IMR-90 (cell line): ENCODE results near the gene HOXB6. TPM values are rescaled to one million over a fixed set of nuclear protein-coding genes. Genes with fewer than 3 reads are reported as not detected.
A peak's percentile ranks its signal among the peaks of the same experiment; 100 is the strongest.

Source experiments
- ATAC-seq: fragments of 200-7000 bp; cut with Tn5 transposase; 2 replicates; pipeline ENCODE4 v1.9.1; 2020; ENCODE audit warnings: low read depth, mild to moderate bottlenecking, moderate library complexity
- BruUV-seq: library from RNA; stranded (reverse); fragments of 400-500 nt; replicated peaks from 2 replicates; lab custom pipeline; 2021; lab: Mats Ljungman, UMichigan
- CTCF ChIA-PET: fragments of 300-600 bp; formaldehyde crosslinking; extraction: SDS; loops from one replicate; lab custom pipeline; 2021; ENCODE audit warnings: antibody characterized with exemption; lab: Yijun Ruan, JAX
- POLR2A ChIA-PET: fragments of 300-600 bp; sonication (Branson Sonifier 250); formaldehyde crosslinking; loops from one replicate; lab custom pipeline; 2022; ENCODE audit warnings: antibody characterized with exemption; ENCODE audit not compliant: unreplicated experiment; lab: Charles Lee
- DNase-seq: peaks from one replicate; pipeline ENCODE4 v3.0.0; 2013
- H2AFZ ChIP-seq: replicated peaks from 2 replicates; pipeline ENCODE3; 2013; ENCODE audit warnings: low read length, mild to moderate bottlenecking; ENCODE audit not compliant: poor library complexity
- H2AK5ac ChIP-seq: 2 replicates; pipeline ENCODE4 v1.6.1; 2013; ENCODE audit warnings: low read depth, low read length, inconsistent platforms
- H2AK9ac ChIP-seq: replicated peaks from 2 replicates; pipeline ENCODE3; 2013; ENCODE audit warnings: mild to moderate bottlenecking, low read depth, low read length, moderate library complexity; ENCODE audit not compliant: poor library complexity
- H2BK120ac ChIP-seq: 2 replicates; pipeline ENCODE4 v1.6.1; 2013; ENCODE audit warnings: low read depth, low read length, inconsistent platforms
- H2BK15ac ChIP-seq: 3 replicates; pipeline ENCODE4 v1.6.1; 2013; ENCODE audit warnings: low read depth, low read length, inconsistent platforms
- H2BK20ac ChIP-seq: 2 replicates; pipeline ENCODE4 v1.6.1; 2013; ENCODE audit warnings: low read depth, mild to moderate bottlenecking, inconsistent platforms, low read length, moderate library complexity
- H2BK5ac ChIP-seq: 2 replicates; pipeline ENCODE4 v1.6.1; 2013; ENCODE audit warnings: mild to moderate bottlenecking, low read depth, low read length, inconsistent platforms; ENCODE audit not compliant: poor library complexity, severe bottlenecking
- H3K14ac ChIP-seq: replicated peaks from 2 replicates; pipeline ENCODE4 v1.6.1; 2013; ENCODE audit warnings: low read depth, low read length, inconsistent platforms
- H3K18ac ChIP-seq: 2 replicates; pipeline ENCODE4 v1.6.1; 2013; ENCODE audit warnings: low read depth, low read length, control low read depth
- H3K23ac ChIP-seq: 2 replicates; pipeline ENCODE4 v1.6.1; 2013; ENCODE audit warnings: low read depth, low read length, inconsistent platforms
- H3K27ac ChIP-seq: 2 replicates; pipeline ENCODE4 v1.5.1; 2013; ENCODE audit warnings: mild to moderate bottlenecking, control low read depth, low read length; ENCODE audit not compliant: insufficient read depth
- H3K27me3 ChIP-seq: 2 replicates; pipeline ENCODE4 v1.6.1; 2013; ENCODE audit warnings: low read length; ENCODE audit not compliant: control insufficient read depth, insufficient read depth
- H3K36me3 ChIP-seq: 2 replicates; pipeline ENCODE4 v1.6.1; 2013; ENCODE audit warnings: low read length, mixed read lengths; ENCODE audit not compliant: control insufficient read depth, insufficient read depth
- H3K4ac ChIP-seq: 2 replicates; pipeline ENCODE4 v1.6.1; 2013; ENCODE audit warnings: low read depth, low read length, inconsistent platforms
- H3K4me1 ChIP-seq: 2 replicates; pipeline ENCODE4 v1.6.1; 2013; ENCODE audit warnings: low read length, mixed read lengths; ENCODE audit not compliant: control insufficient read depth, insufficient read depth
- H3K4me2 ChIP-seq: 2 replicates; pipeline ENCODE4 v1.6.1; 2013; ENCODE audit warnings: low read depth, mild to moderate bottlenecking, control low read depth, low read length, moderate library complexity
- H3K4me3 ChIP-seq: 2 replicates; pipeline ENCODE4 v1.5.1; 2013; ENCODE audit warnings: low read depth, mild to moderate bottlenecking, control low read depth, low read length, moderate library complexity; ENCODE audit not compliant: insufficient read depth
- H3K56ac ChIP-seq: 2 replicates; pipeline ENCODE4 v1.6.1; 2013; ENCODE audit warnings: low read length, inconsistent platforms; ENCODE audit not compliant: insufficient read depth; ENCODE audit errors: extremely low read depth
- H3K79me1 ChIP-seq, 2 experiments: 2 replicates each; pipeline ENCODE4 v1.6.1; 2013; ENCODE audit warnings: low read length in 2 of 2, inconsistent platforms in 1 of 2, low read depth in 1 of 2
- H3K9ac ChIP-seq: 2 replicates; pipeline ENCODE4 v1.6.1; 2013; ENCODE audit warnings: low read depth, low read length, control low read depth
- H3K9me1 ChIP-seq: 2 replicates; pipeline ENCODE4 v1.6.1; 2013; ENCODE audit warnings: low read length, inconsistent platforms; ENCODE audit not compliant: insufficient read depth
- H3K9me3 ChIP-seq: 2 replicates; pipeline ENCODE4 v1.6.1; 2013; ENCODE audit warnings: low read length; ENCODE audit not compliant: control insufficient read depth, insufficient read depth
- H4K20me1 ChIP-seq: 2 replicates; pipeline ENCODE4 v1.6.1; 2013; ENCODE audit warnings: low read length, inconsistent platforms; ENCODE audit not compliant: insufficient read depth
- H4K5ac ChIP-seq: 2 replicates; pipeline ENCODE4 v1.6.1; 2013; ENCODE audit warnings: mild to moderate bottlenecking, low read depth, low read length, control low read depth
- H4K8ac ChIP-seq, 2 experiments: 2 replicates each; pipeline ENCODE4 v1.6.1; 2013; ENCODE audit warnings: low read depth in 2 of 2, low read length in 2 of 2, control low read depth in 1 of 2, inconsistent platforms in 1 of 2
- H4K91ac ChIP-seq: 2 replicates; pipeline ENCODE4 v1.6.1; 2013; ENCODE audit warnings: low read depth, low read length, inconsistent platforms; ENCODE audit not compliant: insufficient read depth
- CHD1 ChIP-seq: IDR thresholded peaks from 2 replicates; pipeline ENCODE4 v1.6.1; 2012; ENCODE audit warnings: low read depth, low read length, improper control_type of control experiment
- USF2 ChIP-seq: fragments of 150-350 bp; IDR thresholded peaks from 2 replicates; pipeline ENCODE4 v1.6.1; 2017; ENCODE audit warnings: mild to moderate bottlenecking, antibody characterized with exemption, low read length, low read depth
- WGBS, 2 experiments: methylation state at CpG; one replicate each; pipeline versions ENCODE4 v1.1.5 to v1.1.7; 2013; ENCODE audit warnings: missing lambda C conversion rate in 2 of 2; ENCODE audit not compliant: insufficient read length in 1 of 2; ENCODE audit errors: extremely low coverage in 2 of 2; 5-methylcytosine and 5-hydroxymethylcytosine counted together
- dilution Hi-C: fragments of 300-500 bp; cut with HindIII; formaldehyde crosslinking; loops from one replicate; pipeline ENCODE4 v1.14.3; 2018; ENCODE audit warnings: low sequenced_read_pairs; ENCODE audit not compliant: unreplicated experiment
- in situ Hi-C: fragments of 300-500 bp; cut with MboI; formaldehyde crosslinking; loops from 3 replicates; pipeline ENCODE4 v1.14.3; 2019; ENCODE audit warnings: low sequenced_read_pairs, inconsistent platforms, mixed read lengths
- intact Hi-C: fragments of 100-400 bp; cut with micrococcal nuclease; formaldehyde crosslinking; loops from 2 replicates; pipeline ENCODE4 v1.10.0; 2022
- polyA plus RNA-seq, 3 experiments: library from polyadenylated mRNA; depleted of rRNA; stranded (reverse); fragments of >200 nt; gene quantifications; 2 replicates each; pipeline ENCODE4 v1.2.3, GENCODE V29; 2012; ENCODE audit warnings: low replicate concordance in 1 of 3
- total RNA-seq: library from RNA; depleted of rRNA; stranded (reverse); fragments of >200 nt; gene quantifications from 2 replicates; pipeline ENCODE4 v1.2.3, GENCODE V29; 2012

HOXB6 gene
- total and polyA plus RNA-seq, 2 of the 4 experiments (the other 2 are of a cell fraction) = 11.1 to 42.2 TPM

GRCh38 chr17:48577946-48578615 lies 26.7 kb downstream of the HOXB6 start, which contains the start of gene HOXB4:
Gene HOXB4, minus strand, starts transcription at chr17:48578350. Its CDS starts 31 bp downstream, at chr17:48578319.
- H3K4ac ChIP-seq = peak within 1 kb of the TSS; percentile 97
- H2BK20ac ChIP-seq = peak within 1 kb of the TSS; percentile 61
- H3K9me3 ChIP-seq = no peaks in the 10 kb centered on the region
- peak within 1 kb of the TSS; percentile 93 for H4K91ac ChIP-seq
- H3K27ac ChIP-seq = peak within 1 kb of the TSS; percentile 99
- no peaks in the 10 kb centered on the region for H3K79me1 ChIP-seq
- WGBS, 2 experiments = 0% methylated on average over 14 of the region's 58 CpGs; no CpG with 5 or more reads in 1 of the 2 experiments
- H3K18ac ChIP-seq = peak within 1 kb of the TSS; percentile 93
- no peaks in the 10 kb centered on the region for H3K9me1 ChIP-seq
- peaks cover 9% of the 10 kb centered on the region for H3K4me1 ChIP-seq
- H3K4me3 ChIP-seq = peak within 1 kb of the TSS; percentile 69
- peak within 1 kb of the TSS; percentile 99 for H3K56ac ChIP-seq
- H4K5ac ChIP-seq = peak within 1 kb of the TSS; percentile 93
- H2AK5ac ChIP-seq = peak within 1 kb of the TSS; percentile 87
- peak within 1 kb of the TSS; percentile 97 for H3K14ac ChIP-seq
- ChIA-PET POLR2A (interaction anchor here (0.5 to 1.7 kb wide), 2 partner anchors 31 to 43 kb away, joined by 4 to 7 read pairs; no protein-coding TSS in a partner anchor), CTCF (interaction anchor here (0.6 to 0.7 kb wide), 2 partner anchors 121 to 246 kb away, joined by 3 to 6 read pairs; no protein-coding TSS in a partner anchor)
- peak within 1 kb of the TSS; percentile 100 for H3K23ac ChIP-seq
- BruUV-seq = no TSS peak
- DNase-seq = peak; percentile 88
- in situ Hi-C loops (no loop called here), dilution Hi-C loops (no loop called here), intact Hi-C loops (no loop called here)
- peak within 1 kb of the TSS; percentile 90 for H2AK9ac ChIP-seq
- peak within 1 kb of the TSS; percentile 93 to 94 for H4K8ac ChIP-seq
- peak within 1 kb of the TSS; percentile 93 for H2BK120ac ChIP-seq
- TF ChIP-seq CHD1 = no peak
- peak; percentile 96 for TF ChIP-seq USF2
- ATAC-seq = peak; percentile 25
- H2BK5ac ChIP-seq = peak within 1 kb of the TSS; percentile 99
- peak within 1 kb of the TSS; percentile 93 for H3K4me2 ChIP-seq
- peak within 1 kb of the TSS; percentile 97 for H3K9ac ChIP-seq
- H3K36me3 ChIP-seq = peaks cover 36% of the 10 kb centered on the region
- peak within 1 kb of the TSS; percentile 63; the same call in 2 of the 3 replicates for H2BK15ac ChIP-seq
- peaks cover 5% of the 10 kb centered on the region for H4K20me1 ChIP-seq
- H3K27me3 ChIP-seq = no peaks in the 10 kb centered on the region
- peak within 1 kb of the TSS; percentile 71 for H2AFZ ChIP-seq
